C4-2B (cell line): ENCODE results near the gene DACT3.

Source experiments
- H3K27ac ChIP-seq: fragments of 450-650 bp; 2 replicates; pipeline ENCODE4 v1.5.1; 2017
- ZFX ChIP-seq: fragments of 450-650 bp; IDR thresholded peaks from 2 replicates; pipeline ENCODE4 v1.6.1; 2017
- TF ChIP-seq, protein P1 (sequence below): fragments of 450-650 bp; conservative IDR thresholded peaks from 2 replicates; pipeline ENCODE4 v1.5.1; 2017; ENCODE audit warnings: mild to moderate bottlenecking

Gene DACT3

DNA sequence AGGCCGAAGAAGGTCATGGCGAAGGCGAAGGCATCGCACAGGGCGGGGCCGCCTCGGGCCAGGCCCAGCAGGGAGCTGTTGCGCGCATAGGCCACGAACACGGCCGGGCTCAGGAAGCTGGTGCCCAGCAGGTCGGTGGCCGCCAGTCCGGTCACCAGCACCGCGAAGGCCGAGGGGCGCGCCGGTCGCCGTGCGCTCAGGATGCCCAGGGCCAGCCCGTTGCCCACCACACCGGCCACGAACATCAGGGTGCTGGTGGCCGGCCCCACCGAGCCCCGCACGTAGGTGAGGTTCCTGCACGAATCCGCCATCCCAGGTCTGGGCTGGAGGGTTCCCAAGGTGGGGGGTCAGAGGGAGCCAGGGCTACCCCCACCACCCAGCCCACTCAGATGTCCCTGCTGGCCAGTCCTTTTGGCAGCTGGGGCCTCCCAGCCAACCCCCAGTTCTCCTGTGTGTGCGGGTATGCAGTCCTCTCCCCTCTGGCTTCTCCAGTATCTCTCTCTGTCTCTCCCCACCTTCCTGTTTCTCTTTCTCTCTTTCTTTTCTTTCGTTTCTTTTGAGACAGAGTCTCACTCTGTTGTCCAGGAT lies 37.0 kb downstream of the DACT3 start:
- TF ChIP-seq ZFX: no peak
- TF ChIP-seq, protein P1, sequence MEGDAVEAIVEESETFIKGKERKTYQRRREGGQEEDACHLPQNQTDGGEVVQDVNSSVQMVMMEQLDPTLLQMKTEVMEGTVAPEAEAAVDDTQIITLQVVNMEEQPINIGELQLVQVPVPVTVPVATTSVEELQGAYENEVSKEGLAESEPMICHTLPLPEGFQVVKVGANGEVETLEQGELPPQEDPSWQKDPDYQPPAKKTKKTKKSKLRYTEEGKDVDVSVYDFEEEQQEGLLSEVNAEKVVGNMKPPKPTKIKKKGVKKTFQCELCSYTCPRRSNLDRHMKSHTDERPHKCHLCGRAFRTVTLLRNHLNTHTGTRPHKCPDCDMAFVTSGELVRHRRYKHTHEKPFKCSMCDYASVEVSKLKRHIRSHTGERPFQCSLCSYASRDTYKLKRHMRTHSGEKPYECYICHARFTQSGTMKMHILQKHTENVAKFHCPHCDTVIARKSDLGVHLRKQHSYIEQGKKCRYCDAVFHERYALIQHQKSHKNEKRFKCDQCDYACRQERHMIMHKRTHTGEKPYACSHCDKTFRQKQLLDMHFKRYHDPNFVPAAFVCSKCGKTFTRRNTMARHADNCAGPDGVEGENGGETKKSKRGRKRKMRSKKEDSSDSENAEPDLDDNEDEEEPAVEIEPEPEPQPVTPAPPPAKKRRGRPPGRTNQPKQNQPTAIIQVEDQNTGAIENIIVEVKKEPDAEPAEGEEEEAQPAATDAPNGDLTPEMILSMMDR: no peak
- no peak overlapping the region for H3K27ac ChIP-seq

DNA sequence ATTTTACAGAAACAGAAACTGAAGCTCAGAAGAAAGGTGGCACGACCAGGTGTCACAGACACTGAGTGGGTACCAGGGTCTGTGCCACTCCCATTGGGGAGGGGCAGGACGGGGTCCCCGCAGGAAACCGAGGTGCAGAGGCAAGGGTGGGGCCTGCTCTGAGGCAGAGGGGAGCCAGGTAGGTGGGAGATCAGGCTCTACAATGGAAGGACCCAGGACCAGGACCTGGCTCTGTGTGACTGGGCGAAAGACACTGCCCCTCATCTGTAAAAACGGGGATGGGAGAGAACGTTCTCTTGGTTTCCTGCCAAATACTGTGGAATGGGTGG lies 38.9 kb downstream of the DACT3 start:
- H3K27ac ChIP-seq: no peak overlapping the region
- TF ChIP-seq ZFX: no peak
- TF ChIP-seq, protein P1: no peak

DNA sequence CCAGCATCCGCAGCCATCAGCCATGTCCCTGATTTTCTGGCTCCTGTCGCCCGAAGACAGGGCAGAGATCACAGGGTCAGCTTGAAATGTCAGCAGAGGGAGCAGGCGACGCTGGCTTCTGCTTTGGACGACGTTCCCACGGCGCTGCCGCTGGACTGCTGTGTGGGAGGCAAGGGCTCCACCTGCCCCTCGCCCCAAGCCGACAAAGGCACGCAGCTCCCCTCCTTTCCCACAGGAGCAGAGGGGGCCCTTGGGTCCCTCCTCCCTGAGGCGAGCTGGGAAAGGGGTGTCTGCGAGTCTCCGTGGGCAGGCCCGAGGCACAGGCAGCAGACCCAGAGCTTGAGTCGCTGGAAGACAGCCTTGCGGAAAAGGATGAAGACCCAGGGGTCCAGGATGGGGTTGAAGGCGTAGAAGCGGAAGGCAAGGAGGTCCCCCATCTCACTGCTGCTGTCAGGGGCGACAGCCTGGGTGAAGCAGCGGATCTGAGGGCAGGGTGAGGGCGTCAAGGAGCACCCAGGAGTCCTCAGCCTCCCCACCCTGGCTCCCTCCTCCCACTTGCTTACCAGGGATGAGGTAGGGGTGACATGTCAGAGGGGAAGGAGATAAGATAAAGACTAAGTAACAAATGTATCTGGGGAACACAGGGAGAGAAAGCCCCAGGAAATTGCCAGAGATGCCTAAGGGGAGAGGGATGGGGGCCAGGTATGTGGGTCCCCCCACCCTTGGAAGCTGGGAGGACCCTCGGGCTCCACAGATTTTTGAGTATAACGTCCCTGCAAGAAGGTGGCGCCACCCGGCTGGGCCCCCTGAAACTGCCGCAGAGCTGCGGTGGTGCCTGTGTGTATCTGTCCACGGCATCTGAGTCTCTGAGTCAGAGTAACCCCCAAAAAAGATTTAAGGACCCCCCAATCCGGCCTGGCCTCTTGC lies 39.5 kb downstream of the DACT3 start:
- H3K27ac ChIP-seq: no peak overlapping the region
- TF ChIP-seq ZFX: no peak
- TF ChIP-seq, protein P1: no peak

DNA sequence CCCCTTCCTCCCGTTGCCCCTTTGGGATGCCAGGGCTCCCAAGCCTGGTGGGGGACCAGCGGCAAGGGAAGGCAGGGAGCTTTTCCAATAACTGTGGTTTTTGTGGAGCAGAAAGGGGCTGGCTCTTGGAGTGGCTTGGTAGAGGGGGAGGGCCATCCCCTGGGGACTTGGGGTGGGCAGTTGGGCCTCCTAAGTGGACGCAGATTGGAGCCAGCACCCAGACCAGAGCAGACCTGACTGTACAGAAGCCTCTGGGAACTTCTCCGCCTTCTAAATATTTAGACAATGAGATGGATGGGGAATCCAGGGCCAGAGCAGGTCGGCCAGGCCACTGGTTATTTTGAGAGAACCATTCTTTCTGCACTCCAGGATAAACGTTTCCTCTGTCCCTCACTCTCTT lies 40.3 kb downstream of the DACT3 start:
- H3K27ac ChIP-seq: no peak overlapping the region
- TF ChIP-seq, protein P1: no peak
- TF ChIP-seq ZFX: no peak

DNA sequence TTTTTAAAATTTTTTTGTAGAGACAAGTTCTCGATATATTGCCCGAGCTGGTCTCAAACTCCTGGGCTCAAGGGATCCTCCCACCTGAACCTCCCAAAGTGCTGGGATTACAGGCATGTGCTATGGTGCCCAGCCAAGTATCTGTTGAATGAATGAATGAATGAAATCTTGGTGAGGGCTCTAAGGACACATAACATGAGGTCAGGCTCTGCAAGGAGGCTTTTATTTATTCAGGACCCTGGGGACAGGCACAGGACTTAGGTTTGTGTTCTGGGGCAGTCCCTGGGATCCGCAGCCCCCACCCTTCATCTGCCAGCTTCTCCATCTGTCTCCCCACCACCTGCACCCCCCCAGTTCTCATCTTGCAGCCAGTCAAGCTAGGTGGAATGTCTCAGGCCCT lies 40.7 kb downstream of the DACT3 start:
- H3K27ac ChIP-seq: no peak overlapping the region
- no peak for TF ChIP-seq ZFX
- TF ChIP-seq, protein P1: no peak

DNA sequence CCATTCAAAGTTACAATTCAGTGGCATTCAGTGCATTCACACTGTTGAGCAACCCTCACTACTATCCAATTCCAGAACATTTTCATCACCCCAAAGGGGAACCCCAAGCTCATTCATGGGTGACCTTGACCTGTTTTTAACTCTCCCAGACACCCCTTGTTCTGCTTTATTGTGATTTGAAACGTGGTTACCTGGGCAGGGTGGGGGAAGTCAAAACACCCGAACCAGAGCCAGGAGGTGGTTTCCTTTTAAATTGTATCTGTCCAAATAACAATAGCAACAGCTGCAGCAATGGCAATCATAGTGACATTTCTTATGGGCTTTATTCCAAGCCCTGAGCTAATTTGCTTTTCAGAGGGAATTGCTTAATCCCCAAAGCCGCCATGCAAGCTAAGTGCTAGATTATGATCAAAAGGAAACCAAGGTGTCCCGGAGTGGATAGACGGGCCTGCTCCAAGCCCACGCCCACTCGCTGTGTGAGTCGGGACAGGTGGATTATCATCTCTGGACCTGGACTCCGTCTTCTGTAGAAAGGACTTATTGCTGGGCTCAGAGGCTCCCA lies 42.2 kb downstream of the DACT3 start:
- H3K27ac ChIP-seq: no peak overlapping the region

DNA sequence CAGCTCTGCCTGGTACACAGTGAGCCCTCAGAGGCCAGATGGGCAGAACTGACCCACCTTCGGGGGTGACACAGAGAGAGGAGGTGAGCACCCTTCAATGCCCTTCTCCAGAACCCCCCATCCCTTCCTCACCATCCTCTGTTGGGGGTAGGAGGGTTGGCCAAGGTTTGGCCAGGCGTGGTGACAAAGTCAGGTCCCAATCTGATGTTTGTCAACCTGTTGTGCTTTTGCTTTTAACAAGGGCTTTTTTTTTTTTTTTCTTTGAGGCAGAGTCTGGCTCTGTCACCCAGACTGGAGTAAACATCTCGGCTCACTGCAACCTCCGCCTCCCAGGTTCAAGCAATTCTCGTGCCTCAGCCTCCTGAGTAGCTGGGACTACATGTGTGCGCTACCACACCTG lies 43.4 kb downstream of the DACT3 start:
- H3K27ac ChIP-seq: no peak overlapping the region

More for the DNA sequence above, 42.2 kb downstream of the DACT3 start:
- TF ChIP-seq, protein P1: no peak
- no peak for TF ChIP-seq ZFX

More for the DNA sequence above, 43.4 kb downstream of the DACT3 start:
- no peak for TF ChIP-seq ZFX
- TF ChIP-seq, protein P1: no peak
